ENCODE results near the gene KRTAP5-8. TPM values are rescaled to one million over a fixed set of nuclear protein-coding genes. Genes with fewer than 3 reads are reported as not detected.

Gene KRTAP5-8
- total RNA-seq, 2 experiments from 2014 or later: not detected

DNA sequence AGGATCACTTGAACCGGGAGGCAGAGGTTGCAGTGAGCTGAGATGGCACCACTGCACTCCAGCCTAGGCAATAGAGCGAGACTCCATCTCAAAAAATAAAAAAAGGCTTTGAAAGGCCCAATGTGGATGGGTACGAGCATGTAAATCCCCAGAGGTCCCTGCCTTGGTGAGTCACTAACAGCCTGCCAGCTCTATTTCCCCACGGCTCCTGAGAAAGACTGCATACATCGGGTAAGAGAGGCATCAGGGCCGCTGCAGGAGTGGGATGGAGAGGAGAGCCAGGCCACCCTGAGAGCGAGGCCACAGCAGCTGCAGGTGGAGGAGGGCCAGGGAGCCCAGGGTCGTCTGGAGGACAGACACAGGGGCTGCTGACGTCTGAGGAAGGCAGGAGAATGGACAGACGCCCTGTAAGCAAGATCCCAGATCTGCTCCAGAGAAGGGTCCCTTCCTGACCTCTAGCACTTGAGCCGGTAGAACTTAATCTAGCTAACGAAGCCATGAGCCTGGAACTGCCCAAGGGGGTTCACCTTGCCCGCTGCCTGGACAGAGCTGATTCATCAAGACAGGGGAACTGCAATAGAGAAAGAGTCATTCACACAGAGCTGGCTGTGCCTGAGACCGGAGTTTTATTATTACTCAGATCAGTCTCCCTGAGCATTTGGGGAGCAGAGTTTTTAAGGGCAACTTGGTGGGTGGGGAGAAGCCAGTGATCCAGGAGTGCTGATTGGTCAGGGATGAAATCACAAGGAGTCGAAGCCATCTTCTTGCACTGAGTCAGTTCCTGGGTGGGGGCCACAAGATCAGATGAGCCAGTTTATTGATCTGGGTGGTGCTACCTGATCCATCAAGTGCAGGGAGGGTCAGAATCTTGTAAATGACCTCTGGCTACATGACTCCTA lies 5.3 kb downstream of the KRTAP5-8 start:
- H3K4me1 Mint-ChIP-seq (ENCODE audit: low read depth): peaks cover 23% of the 10 kb centered on the region
- peaks cover 10% of the 10 kb centered on the region for H3K9me3 Mint-ChIP-seq
- ATAC-seq (peak; percentile 75), DNase-seq (peak; percentile 48)
- TF ChIP-seq, protein P1, sequence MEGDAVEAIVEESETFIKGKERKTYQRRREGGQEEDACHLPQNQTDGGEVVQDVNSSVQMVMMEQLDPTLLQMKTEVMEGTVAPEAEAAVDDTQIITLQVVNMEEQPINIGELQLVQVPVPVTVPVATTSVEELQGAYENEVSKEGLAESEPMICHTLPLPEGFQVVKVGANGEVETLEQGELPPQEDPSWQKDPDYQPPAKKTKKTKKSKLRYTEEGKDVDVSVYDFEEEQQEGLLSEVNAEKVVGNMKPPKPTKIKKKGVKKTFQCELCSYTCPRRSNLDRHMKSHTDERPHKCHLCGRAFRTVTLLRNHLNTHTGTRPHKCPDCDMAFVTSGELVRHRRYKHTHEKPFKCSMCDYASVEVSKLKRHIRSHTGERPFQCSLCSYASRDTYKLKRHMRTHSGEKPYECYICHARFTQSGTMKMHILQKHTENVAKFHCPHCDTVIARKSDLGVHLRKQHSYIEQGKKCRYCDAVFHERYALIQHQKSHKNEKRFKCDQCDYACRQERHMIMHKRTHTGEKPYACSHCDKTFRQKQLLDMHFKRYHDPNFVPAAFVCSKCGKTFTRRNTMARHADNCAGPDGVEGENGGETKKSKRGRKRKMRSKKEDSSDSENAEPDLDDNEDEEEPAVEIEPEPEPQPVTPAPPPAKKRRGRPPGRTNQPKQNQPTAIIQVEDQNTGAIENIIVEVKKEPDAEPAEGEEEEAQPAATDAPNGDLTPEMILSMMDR (IDR thresholded peaks at IDR 0.05): no peak
- no peak overlapping the region for H3K4me3 Mint-ChIP-seq
- H3K27me3 Mint-ChIP-seq: peaks cover 10% of the 10 kb centered on the region
- ChIA-PET CTCF (no interaction called here), POLR2A (no interaction called here)
- no peak overlapping the region for H3K27ac Mint-ChIP-seq
- no peaks in the 10 kb centered on the region for H3K36me3 Mint-ChIP-seq (ENCODE audit: low read depth)
- intact Hi-C loops (cut with micrococcal nuclease): no loop called here

DNA sequence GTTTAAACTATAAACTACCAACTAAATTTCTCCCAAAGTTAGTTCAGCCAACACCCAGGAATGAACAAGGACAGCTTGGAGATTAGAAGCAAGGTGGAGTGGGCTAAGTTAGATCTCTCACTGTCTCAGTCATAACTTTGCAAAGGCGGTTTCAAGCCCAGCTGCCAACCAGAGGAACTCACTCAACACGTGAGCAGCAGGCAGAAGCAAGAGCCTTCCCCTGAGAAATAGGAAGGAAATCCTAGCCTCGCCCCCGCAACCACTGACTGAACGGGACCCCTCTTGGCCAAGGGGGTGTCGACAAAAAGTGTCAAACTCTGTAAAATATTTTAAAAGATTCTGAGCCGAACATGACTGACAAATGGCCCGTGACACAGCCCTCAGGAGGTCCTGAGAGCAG lies 6.0 kb downstream of the KRTAP5-8 start:
- peak; percentile 41 for DNase-seq
- no peak overlapping the region for H3K4me3 Mint-ChIP-seq
- ChIA-PET CTCF (interaction anchor here (1.9 kb wide), 1 partner anchor 19 kb away, joined by 4 read pairs; no protein-coding TSS in a partner anchor), POLR2A (no interaction called here)
- peaks cover 10% of the 10 kb centered on the region for H3K9me3 Mint-ChIP-seq
- ATAC-seq: peak; percentile 52
- intact Hi-C loops (cut with micrococcal nuclease): no loop called here
- no peak overlapping the region for H3K27ac Mint-ChIP-seq
- TF ChIP-seq, protein P1 (IDR thresholded peaks at IDR 0.05): no peak
- no peaks in the 10 kb centered on the region for H3K36me3 Mint-ChIP-seq (ENCODE audit: low read depth)
- H3K27me3 Mint-ChIP-seq: peaks cover 11% of the 10 kb centered on the region
- H3K4me1 Mint-ChIP-seq (ENCODE audit: low read depth): peaks cover 23% of the 10 kb centered on the region

DNA sequence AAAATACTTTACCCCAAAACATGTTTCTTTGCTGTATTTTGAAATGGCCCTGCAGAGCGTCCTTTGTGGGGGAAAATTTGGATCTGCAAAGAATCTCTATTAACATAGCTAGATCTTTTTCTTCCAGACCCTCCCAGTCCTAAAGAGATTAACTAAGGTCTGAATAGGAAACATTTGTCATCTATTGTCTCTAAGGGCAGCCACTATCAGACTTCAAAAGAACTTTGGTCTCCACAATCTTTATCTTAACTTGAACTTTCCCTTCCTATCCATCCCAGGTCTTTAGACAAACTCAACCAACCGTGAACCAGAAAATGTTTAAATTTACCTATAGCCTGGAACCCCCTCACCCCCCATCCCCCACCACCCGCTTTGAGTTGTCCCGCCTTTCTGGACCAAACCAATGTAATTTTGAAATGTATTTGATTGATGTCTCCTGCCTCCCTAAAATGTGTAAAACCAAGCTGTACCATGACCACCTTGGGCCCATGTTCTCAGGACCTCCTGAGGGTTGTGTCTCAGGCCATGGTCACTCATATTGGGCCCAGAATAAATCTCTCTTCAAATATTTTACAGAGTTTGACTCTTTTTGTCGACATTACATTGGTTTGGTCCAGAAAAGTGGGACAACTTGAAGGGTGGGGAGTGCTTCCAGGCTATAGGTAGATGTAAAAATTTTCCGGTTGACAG lies 6.8 kb downstream of the KRTAP5-8 start:
- ChIA-PET CTCF (interaction anchor here (1.9 kb wide), 1 partner anchor 18 kb away, joined by 4 read pairs; no protein-coding TSS in a partner anchor), POLR2A (no interaction called here)
- Mint-ChIP-seq H3K4me1 (ENCODE audit: low read depth) (peaks cover 23% of the 10 kb centered on the region), H3K27ac (no peak overlapping the region), H3K4me3 (no peak overlapping the region), H3K27me3 (peaks cover 15% of the 10 kb centered on the region), H3K36me3 (ENCODE audit: low read depth) (no peaks in the 10 kb centered on the region), H3K9me3 (peaks cover 10% of the 10 kb centered on the region)
- TF ChIP-seq, protein P1 (IDR thresholded peaks at IDR 0.05): no peak
- ATAC-seq (no peak), DNase-seq (no peak)
- intact Hi-C loops (cut with micrococcal nuclease): no loop called here

DNA sequence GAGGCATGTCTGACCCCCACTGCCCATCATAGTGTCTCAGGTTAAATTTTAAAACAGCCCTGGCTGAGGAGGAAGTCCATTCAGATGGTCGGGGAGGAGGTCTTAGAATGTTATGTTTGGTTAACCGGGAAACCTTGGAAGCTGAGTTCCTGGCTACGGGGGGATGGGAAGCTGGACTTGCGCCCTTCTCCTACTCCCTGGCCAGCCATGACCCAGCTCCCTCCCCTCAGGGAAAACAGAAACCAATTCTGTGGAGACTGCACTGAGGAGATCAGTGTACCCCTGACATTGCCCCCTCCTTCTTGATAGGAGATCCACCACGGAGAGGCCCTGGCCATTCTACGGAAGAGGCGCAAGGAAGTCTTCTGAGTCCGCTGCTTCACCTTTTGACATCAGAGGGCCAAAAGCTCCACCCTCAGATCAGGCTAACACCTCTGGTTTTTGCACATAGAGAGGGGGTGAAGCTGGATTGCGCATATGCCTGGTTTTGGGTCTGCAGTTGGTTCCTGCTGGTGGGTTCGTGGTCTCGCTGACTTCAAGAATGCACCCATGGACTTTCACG lies 7.7 kb downstream of the KRTAP5-8 start:
- no peak for DNase-seq
- H3K27me3 Mint-ChIP-seq: peaks cover 17% of the 10 kb centered on the region
- no peak for ATAC-seq
- no peaks in the 10 kb centered on the region for H3K36me3 Mint-ChIP-seq (ENCODE audit: low read depth)
- ChIA-PET POLR2A (no interaction called here), CTCF (interaction anchor here (1.9 kb wide), 1 partner anchor 17 kb away, joined by 4 read pairs; no protein-coding TSS in a partner anchor)
- H3K4me1 Mint-ChIP-seq (ENCODE audit: low read depth): peaks cover 23% of the 10 kb centered on the region
- TF ChIP-seq, protein P1 (IDR thresholded peaks at IDR 0.05): no peak
- no peak overlapping the region for H3K4me3 Mint-ChIP-seq
- no peak overlapping the region for H3K27ac Mint-ChIP-seq
- intact Hi-C loops (cut with micrococcal nuclease): no loop called here
- H3K9me3 Mint-ChIP-seq: peaks cover 10% of the 10 kb centered on the region

Data from activated CD8-positive, alpha-beta T cell treated with anti-CD3 and anti-CD28 coated beads for 36 hours (primary cell).